ENCODE measurements around the gene CUL2. TPM values are rescaled to one million over a fixed set of nuclear protein-coding genes. Genes with fewer than 3 reads are reported as not detected.

The CUL2 gene
- total and polyA plus RNA-seq, 9 donors: 10.5 to 33.0 (median 23.6) TPM

DNA sequence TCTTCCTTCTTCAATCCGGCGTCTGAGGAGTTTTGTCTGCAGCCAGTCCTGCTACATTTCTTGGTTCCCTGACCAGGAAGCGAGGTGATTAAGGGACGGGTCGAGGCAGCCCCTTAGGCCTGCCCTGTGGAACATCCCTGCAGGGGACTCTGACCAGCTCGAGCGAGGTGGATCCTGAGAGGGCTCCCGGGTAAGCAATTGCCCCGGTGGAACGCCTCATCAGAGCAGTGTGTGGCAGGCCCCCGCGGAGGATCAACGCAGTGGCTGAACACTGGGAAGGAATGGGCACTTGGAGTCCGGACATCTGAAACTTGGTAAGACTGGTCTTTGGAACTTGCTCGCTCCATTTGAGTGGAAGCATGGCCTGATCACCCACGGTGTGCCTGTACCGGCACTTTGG is 121.0 kb downstream of the CUL2 start:
- intact Hi-C loops (cut with DNase I): no loop called here
- H3K27ac ChIP-seq: no peak overlapping the region

DNA sequence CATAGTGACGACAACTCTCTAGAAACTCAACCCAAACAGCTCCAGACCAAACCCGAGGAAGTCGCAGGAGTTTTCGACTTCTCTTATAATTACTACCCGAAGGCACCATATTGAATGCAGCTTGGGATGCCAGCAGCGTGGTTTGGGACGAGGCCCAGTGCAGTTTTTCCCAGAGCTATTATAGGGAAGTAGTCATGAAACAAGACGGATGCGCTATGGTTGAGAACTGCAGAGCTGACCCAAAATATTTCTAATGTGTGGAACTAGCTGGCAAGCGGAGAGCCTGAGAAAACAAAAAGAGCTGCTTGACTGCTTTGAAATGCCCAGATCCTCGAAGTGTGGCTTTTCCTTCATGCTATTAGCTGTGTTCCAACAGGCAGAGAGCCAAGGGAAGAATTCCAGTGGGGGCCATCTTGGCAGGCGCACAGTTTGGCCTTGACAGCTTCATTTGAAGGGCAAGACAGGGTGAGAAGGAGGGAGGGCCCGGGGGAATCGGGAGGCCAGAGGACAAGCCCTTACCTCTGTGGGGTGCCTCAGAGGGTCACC is 122.7 kb downstream of the CUL2 start:
- no peaks in the 10 kb centered on the region for H3K36me3 ChIP-seq
- TF ChIP-seq EP300 (IDR thresholded peaks at IDR 0.05) (no peak), POLR2A (IDR thresholded peaks at IDR 0.05) (no peak)
- TF ChIP-seq, protein P1, sequence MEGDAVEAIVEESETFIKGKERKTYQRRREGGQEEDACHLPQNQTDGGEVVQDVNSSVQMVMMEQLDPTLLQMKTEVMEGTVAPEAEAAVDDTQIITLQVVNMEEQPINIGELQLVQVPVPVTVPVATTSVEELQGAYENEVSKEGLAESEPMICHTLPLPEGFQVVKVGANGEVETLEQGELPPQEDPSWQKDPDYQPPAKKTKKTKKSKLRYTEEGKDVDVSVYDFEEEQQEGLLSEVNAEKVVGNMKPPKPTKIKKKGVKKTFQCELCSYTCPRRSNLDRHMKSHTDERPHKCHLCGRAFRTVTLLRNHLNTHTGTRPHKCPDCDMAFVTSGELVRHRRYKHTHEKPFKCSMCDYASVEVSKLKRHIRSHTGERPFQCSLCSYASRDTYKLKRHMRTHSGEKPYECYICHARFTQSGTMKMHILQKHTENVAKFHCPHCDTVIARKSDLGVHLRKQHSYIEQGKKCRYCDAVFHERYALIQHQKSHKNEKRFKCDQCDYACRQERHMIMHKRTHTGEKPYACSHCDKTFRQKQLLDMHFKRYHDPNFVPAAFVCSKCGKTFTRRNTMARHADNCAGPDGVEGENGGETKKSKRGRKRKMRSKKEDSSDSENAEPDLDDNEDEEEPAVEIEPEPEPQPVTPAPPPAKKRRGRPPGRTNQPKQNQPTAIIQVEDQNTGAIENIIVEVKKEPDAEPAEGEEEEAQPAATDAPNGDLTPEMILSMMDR (IDR thresholded peaks at IDR 0.05): no peak
- intact Hi-C loops (cut with DNase I): no loop called here
- DNase-seq: peak; percentile 51 to 90 (median 81)
- H3K4me3 ChIP-seq: no peak overlapping the region
- H3K27ac ChIP-seq: peak overlapping the region in 1 of 2 donors; percentile 40
- H3K27me3 ChIP-seq: no peaks in the 10 kb centered on the region
- WGBS, 3 donors: 4 to 18% (median 9%) methylated on average over 14 of the region's 14 CpGs
- no peaks in the 10 kb centered on the region for H3K9me3 ChIP-seq
- peaks cover 5% of the 10 kb centered on the region for H3K4me1 ChIP-seq (ENCODE audit: insufficient read depth)

More for the DNA sequence above, 121.0 kb downstream of the CUL2 start:
- DNase-seq: peak in 1 of 5 donors; percentile 26
- TF ChIP-seq, protein P1 (IDR thresholded peaks at IDR 0.05): no peak
- TF ChIP-seq POLR2A (IDR thresholded peaks at IDR 0.05): no peak
- TF ChIP-seq EP300 (IDR thresholded peaks at IDR 0.05): no peak
- no peaks in the 10 kb centered on the region for H3K36me3 ChIP-seq
- H3K27me3 ChIP-seq: no peaks in the 10 kb centered on the region
- H3K9me3 ChIP-seq: no peaks in the 10 kb centered on the region
- peaks cover 5% of the 10 kb centered on the region for H3K4me1 ChIP-seq (ENCODE audit: insufficient read depth)
- 96 to 99% (median 97%) methylated on average over 17 of the region's 17 CpGs for WGBS, 3 donors
- no peak overlapping the region for H3K4me3 ChIP-seq

DNA sequence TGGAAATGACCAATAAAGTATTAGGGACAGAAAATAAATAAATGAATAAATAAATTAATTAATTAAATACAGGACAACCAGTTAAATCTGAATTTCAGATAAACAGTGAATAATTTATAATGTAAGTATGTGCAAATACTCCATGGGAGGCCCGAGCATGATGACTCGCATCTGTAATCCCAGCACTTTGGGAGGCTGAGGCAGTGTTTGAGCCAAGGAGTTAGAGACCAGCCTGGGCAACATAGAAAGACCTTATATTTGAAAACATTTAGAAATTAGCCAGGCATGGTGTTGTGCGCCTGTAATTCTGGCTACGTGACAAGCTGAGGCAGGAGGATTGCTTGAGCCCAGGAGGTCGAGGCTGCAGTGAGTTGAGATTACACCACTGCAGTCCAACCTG is 123.7 kb downstream of the CUL2 start:
- H3K27ac ChIP-seq: no peak overlapping the region
- H3K9me3 ChIP-seq: no peaks in the 10 kb centered on the region
- TF ChIP-seq EP300 (IDR thresholded peaks at IDR 0.05): no peak
- no peak for TF ChIP-seq POLR2A (IDR thresholded peaks at IDR 0.05)
- TF ChIP-seq, protein P1 (IDR thresholded peaks at IDR 0.05): no peak
- intact Hi-C loops (cut with DNase I): no loop called here
- no peak overlapping the region for H3K4me3 ChIP-seq
- no peaks in the 10 kb centered on the region for H3K36me3 ChIP-seq
- 86 to 89% (median 88%) methylated on average over 5 of the region's 5 CpGs for WGBS, 3 donors
- DNase-seq: no peak
- H3K4me1 ChIP-seq (ENCODE audit: insufficient read depth): peaks cover 5% of the 10 kb centered on the region
- H3K27me3 ChIP-seq: no peaks in the 10 kb centered on the region

DNA sequence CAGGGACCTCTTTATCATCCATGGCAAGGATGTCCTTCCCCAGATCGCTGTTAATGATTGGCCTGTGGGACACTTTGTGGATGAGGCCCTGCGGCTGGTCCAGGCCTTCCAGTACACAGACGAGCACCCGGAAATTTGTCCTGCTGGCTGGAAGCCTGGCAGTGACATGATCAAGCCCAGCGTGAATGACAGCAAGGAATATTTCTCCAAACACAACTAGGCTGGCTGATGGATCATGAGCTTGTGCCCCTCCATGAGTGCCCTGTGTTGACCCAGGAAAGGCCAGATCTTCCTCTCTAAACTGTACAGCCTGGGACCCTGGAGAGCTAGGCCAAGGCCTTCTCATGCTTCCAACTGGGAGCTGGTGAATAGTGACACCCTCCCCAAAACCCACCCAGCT is 124.1 kb downstream of the CUL2 start:
- H3K4me3 ChIP-seq: no peak overlapping the region
- H3K27me3 ChIP-seq: no peaks in the 10 kb centered on the region
- TF ChIP-seq, protein P1 (IDR thresholded peaks at IDR 0.05): no peak
- no peak for TF ChIP-seq EP300 (IDR thresholded peaks at IDR 0.05)
- TF ChIP-seq POLR2A (IDR thresholded peaks at IDR 0.05): no peak
- H3K4me1 ChIP-seq (ENCODE audit: insufficient read depth): peaks cover 5% of the 10 kb centered on the region
- H3K27ac ChIP-seq: no peak overlapping the region
- WGBS, 3 donors: 91 to 95% (median 94%) methylated on average over 5 of the region's 5 CpGs
- intact Hi-C loops (cut with DNase I): no loop called here
- no peaks in the 10 kb centered on the region for H3K36me3 ChIP-seq
- no peak for DNase-seq
- no peaks in the 10 kb centered on the region for H3K9me3 ChIP-seq
